ENCODE results near the gene KIN.

GRCh38 chr10:7832060-7832459 is 44.3 kb upstream of the KIN start:
- no peak for TF ChIP-seq CTCF (conservative IDR thresholded peaks at IDR 0.05)
- no peak for TF ChIP-seq ZFX (IDR thresholded peaks at IDR 0.05)

All from C4-2B (cell line).